Upper lobe of left lung (tissue), 4 donors: ENCODE measurements around the gene ABR.

Source experiments
- EP300 ChIP-seq, 4 donors: sonication (generic); formaldehyde crosslinking; IDR thresholded peaks; one replicate each; pipeline ENCODE4 v1.5.1; 2017; ENCODE audit warnings: antibody characterized with exemption in 4 of 4, control low read depth in 2 of 4
- POLR2AphosphoS5 ChIP-seq, 2 donors: sonication (generic); formaldehyde crosslinking; IDR thresholded peaks; one replicate each; pipeline ENCODE4 v1.5.1; 2017; ENCODE audit warnings: antibody characterized with exemption in 2 of 2
- TF ChIP-seq, protein P1 (sequence below), 6 experiments: fragments of 450-650 bp in 4 of 6; fragments of 200-600 bp in 2 of 6; sonication (generic) in 2 of 6; IDR thresholded peaks; one replicate each; pipeline ENCODE4 v1.5.1; 2016 to 2019; ENCODE audit warnings: antibody characterized with exemption in 6 of 6

DNA sequence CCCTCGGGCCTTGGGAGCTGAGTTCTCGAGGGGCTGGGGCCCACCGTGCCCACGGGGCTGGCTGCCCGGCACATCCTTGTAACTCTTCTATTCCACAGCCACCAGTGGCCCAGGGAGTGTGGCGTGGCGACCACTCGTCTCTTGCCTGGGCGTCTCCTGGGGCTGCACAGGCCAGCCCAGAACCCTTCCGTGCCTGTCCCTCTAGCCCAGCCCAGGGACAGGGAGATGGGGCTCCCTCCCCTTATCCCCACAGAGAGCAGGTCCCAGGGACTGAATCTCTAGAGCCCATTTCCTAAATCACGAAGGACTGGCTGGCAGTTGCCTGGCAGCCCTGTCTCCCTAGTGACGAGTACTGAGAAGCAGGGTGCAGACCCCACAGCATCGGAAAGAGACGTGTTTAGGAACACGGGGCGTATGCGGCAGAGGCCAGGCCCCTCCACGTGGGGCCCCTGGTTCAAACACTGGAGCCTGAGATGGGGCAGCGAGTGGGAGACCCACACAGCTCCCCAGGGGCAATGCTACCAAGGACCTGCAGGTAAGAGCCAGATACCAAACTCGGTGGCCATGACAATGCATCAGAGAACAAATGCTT, 131.8 kb downstream of the ABR start:
- TF ChIP-seq, protein P1, sequence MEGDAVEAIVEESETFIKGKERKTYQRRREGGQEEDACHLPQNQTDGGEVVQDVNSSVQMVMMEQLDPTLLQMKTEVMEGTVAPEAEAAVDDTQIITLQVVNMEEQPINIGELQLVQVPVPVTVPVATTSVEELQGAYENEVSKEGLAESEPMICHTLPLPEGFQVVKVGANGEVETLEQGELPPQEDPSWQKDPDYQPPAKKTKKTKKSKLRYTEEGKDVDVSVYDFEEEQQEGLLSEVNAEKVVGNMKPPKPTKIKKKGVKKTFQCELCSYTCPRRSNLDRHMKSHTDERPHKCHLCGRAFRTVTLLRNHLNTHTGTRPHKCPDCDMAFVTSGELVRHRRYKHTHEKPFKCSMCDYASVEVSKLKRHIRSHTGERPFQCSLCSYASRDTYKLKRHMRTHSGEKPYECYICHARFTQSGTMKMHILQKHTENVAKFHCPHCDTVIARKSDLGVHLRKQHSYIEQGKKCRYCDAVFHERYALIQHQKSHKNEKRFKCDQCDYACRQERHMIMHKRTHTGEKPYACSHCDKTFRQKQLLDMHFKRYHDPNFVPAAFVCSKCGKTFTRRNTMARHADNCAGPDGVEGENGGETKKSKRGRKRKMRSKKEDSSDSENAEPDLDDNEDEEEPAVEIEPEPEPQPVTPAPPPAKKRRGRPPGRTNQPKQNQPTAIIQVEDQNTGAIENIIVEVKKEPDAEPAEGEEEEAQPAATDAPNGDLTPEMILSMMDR (IDR thresholded peaks at IDR 0.05), result no peak
- TF ChIP-seq POLR2AphosphoS5 (IDR thresholded peaks at IDR 0.05) (no peak), EP300 (IDR thresholded peaks at IDR 0.05) (no peak)
